Measurements from ENCODE around the gene CIAO3. TPM values are rescaled to one million over a fixed set of nuclear protein-coding genes. Genes with fewer than 3 reads are reported as not detected.

CIAO3 gene
- total RNA-seq, 1 donor from 2014 or later = 21.7 TPM

GRCh38 chr16:685967-686366 is 54.8 kb downstream of the CIAO3 start:
- intact Hi-C loops (cut with DNase I) = no loop called here
- DNase-seq (ENCODE audit: low spot score) = no peak

- DNase-seq (ENCODE audit: low spot score) = no peak
- intact Hi-C loops (cut with DNase I) = no loop called here
These were observed 55.7 kb downstream of the CIAO3 start for GRCh38 chr16:684961-685696.

DNA sequence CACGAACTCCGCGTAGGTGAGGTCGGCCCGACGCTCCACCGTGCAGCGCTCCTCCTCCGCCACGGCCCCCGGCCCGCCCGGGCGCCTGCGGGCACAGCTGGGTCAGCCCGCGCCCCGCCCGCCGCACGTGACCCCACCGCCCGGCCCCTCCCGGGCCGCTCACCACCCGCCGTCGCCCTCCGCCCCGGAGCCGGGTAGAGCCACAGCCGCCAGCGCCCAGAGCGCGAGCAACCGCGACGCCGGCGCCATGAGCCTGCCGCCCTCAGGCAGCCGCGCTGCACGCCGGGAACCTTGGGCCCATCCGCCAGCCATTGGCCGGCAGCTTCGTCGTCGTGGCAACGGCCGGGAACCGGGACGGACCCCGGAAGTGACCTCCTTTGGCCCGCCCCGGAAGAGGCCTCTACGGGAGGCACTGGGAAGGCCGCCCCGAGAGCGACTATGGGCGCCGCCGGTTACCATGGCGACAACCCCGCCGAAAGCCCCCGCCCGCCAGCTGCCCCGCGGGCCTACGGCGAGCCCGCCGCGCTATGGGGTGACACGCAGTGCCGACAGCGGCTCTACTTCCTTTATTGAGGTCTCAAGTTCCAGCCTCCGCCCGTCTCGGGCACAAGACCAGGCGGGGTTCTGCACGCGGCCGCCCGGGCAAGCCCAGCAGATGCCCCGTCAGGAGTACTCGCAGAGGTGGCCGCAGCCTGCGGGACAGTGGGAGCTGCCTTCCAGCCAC is 56.6 kb downstream of the CIAO3 start, which contains the start of gene JMJD8:
TSS of gene JMJD8 (minus strand) at position 264 of the 724 bp plus-strand sequence. CDS start at position 249, 15 bp downstream.
- intact Hi-C loops (cut with DNase I) = no loop called here
- peak; percentile 99 for DNase-seq (ENCODE audit: low spot score)

DNA sequence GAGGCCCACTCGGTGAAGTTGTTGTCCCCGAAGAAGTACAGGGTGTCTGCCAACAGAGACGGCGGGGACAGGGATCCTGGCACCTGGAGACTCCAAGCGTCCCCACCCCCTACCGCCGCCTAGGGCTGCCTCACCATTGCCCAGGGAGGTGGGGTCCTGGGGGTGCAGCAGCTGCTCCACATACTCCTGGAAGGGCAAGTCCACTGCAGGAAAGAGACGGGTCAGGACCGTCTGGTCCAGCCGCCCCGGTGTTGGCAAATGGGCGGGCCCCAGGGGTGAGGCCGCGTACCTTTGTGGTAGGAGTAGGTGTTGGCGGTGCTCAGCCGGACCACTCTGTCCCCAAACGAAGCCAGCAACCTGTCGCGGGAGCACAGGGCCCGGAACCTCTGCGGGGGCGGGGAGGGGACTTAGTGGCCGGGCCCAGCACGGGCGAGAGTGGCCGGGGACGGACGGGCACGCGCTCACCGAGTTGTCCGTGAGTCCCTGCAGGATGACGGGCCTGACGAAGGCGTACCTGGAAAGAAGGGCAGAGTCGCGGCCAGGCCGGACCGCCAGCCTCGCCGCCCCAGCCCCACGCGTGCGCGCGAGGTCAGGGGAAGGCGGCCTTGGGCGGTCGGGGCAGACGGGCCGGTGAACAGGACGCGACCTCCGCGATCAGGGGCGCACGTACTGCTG is 57.3 kb downstream of the CIAO3 start:
- intact Hi-C loops (cut with DNase I) = no loop called here
- no peak for DNase-seq (ENCODE audit: low spot score)

- no peak for DNase-seq (ENCODE audit: low spot score)
- intact Hi-C loops (cut with DNase I) = no loop called here
These were observed 58.1 kb downstream of the CIAO3 start for GRCh38 chr16:682493-683395.

GRCh38 chr16:681746-682427 is 58.9 kb downstream of the CIAO3 start:
- intact Hi-C loops (cut with DNase I) = no loop called here
- DNase-seq (ENCODE audit: low spot score) = no peak

DNA sequence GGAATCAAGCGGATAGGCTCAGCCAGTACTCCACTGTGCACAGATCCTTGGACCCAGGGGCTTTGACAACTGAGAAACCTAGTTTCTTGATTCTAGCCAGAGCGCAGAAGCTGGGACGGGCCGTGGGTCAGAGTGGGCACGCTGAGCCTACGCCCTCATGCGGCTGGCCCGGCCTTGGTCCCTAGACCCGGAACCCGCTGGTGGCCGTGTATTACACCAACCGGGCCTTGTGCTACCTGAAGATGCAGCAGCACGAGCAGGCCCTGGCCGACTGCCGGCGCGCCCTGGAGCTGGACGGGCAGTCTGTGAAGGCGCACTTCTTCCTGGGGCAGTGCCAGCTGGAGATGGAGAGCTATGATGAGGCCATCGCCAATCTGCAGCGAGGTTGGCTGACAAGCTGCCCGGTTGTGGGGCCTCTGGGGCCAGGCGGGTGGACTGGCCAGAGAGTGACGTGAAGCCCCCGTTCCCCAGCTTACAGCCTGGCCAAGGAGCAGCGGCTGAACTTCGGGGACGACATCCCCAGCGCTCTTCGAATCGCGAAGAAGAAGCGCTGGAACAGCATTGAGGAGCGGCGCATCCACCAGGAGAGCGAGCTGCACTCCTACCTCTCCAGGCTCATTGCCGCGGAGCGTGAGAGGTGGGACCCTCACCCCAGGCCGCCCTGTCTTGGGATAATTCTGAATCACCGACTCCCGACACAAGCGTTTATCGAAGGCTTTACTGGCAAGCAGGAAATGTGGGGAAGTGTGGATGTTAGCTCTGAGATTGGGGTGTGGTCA is 59.6 kb downstream of the CIAO3 start:
- no peak for DNase-seq (ENCODE audit: low spot score)
- intact Hi-C loops (cut with DNase I) = no loop called here

- no peak for DNase-seq (ENCODE audit: low spot score)
- intact Hi-C loops (cut with DNase I) = no loop called here
These were observed 60.2 kb downstream of the CIAO3 start for GRCh38 chr16:680625-680945.

DNA sequence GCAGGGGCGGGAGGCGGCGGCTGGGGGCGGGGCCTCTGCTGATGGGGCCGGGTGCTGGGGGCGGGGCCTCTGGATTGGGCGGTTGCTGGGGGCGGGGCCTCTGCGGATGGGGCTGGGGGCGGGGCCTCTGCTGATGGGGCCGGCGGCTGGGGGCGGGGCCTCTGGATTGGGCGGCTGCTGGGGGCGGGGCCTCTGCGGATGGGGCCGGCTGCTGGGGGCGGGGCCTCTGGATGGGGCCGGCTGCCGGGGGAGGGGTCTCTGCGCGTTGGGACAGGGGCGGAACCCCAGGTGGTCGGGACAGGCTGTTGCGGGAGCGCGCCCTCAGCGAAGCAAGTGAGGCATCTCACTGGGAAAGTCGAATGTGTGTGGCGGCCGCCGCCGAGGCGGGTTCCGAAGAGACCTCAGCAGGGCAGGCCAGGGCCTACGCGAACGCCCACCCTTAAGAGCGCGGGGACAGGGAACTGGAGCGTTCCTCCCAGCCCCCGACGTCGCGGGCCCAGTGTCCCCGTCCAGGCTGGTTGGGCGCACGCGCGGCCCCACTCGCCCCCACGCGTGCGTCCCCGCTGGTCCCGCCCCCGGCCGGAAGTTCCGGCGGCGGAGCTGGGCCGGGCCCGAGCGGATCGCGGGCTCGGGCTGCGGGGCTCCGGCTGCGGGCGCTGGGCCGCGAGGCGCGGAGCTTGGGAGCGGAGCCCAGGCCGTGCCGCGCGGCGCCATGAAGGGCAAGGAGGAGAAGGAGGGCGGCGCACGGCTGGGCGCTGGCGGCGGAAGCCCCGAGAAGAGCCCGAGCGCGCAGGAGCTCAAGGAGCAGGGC is 60.8 kb downstream of the CIAO3 start, which contains the start of gene STUB1:
TSS of gene STUB1 (plus strand) at position 597 of the 811 bp plus-strand sequence. CDS start at position 713, 116 bp downstream.
- peak; percentile 94 for DNase-seq (ENCODE audit: low spot score)
- intact Hi-C loops (cut with DNase I) = no loop called here

Small RNAs within 50 kb of the gene (microRNA-seq; reads per million reads assigned to microRNA genes)
- not detected for gene MIR662

Other genes with a start within 250 kb of the CIAO3 start
- 18.5 TPM for gene CAPN15, start 213.3 kb downstream of the CIAO3 start, total RNA-seq
- not detected for gene PRR35, start 180.6 kb downstream of the CIAO3 start, total RNA-seq
- gene NHLRC4, start 174.0 kb downstream of the CIAO3 start, total RNA-seq = 0.30 TPM
- gene PIGQ, start 171.0 kb downstream of the CIAO3 start, total RNA-seq = 25.5 TPM
- gene RAB40C, start 150.9 kb downstream of the CIAO3 start, total RNA-seq = 19.4 TPM
- gene WFIKKN1, start 110.0 kb downstream of the CIAO3 start, total RNA-seq = 0.40 TPM
- 47.7 TPM for gene METTL26, start 104.7 kb downstream of the CIAO3 start, total RNA-seq
- gene MCRIP2, start 99.2 kb downstream of the CIAO3 start, total RNA-seq = 90.3 TPM
- 13.9 TPM for gene WDR90, start 91.6 kb downstream of the CIAO3 start, total RNA-seq
- 102 TPM for gene RHOT2, start 72.9 kb downstream of the CIAO3 start, total RNA-seq
- 1.8 TPM for gene RHBDL1, start 65.3 kb downstream of the CIAO3 start, total RNA-seq
- gene STUB1, start 60.6 kb downstream of the CIAO3 start, total RNA-seq = 110 TPM
- gene JMJD8, start 56.7 kb downstream of the CIAO3 start, total RNA-seq = 50.5 TPM
- 9.1 TPM for gene WDR24, start 50.6 kb downstream of the CIAO3 start, total RNA-seq
- 1.5 TPM for gene FBXL16, start 35.2 kb downstream of the CIAO3 start, total RNA-seq
- 73.3 TPM for gene METRN, start 25.9 kb downstream of the CIAO3 start, total RNA-seq
- 36.6 TPM for gene ANTKMT, start 19.9 kb downstream of the CIAO3 start, total RNA-seq
- gene CCDC78, start 14.6 kb downstream of the CIAO3 start, total RNA-seq = 0.16 TPM
- 10.9 TPM for gene HAGHL, start 13.9 kb downstream of the CIAO3 start, total RNA-seq
- gene MSLN, start 19.7 kb upstream of the CIAO3 start, total RNA-seq = not detected
- 7.9 TPM for gene RPUSD1, start 47.4 kb upstream of the CIAO3 start, total RNA-seq
- gene CHTF18, start 47.6 kb upstream of the CIAO3 start, total RNA-seq = 7.1 TPM
- not detected for gene GNG13, start 59.7 kb upstream of the CIAO3 start, total RNA-seq
- gene LMF1, start 230.0 kb upstream of the CIAO3 start, total RNA-seq = 8.4 TPM
- gene SOX8, start 240.8 kb upstream of the CIAO3 start, total RNA-seq = 1.8 TPM

Measured in cardiac septum (tissue), 1 donor.